Peyer's patch (tissue), 4 donors: ENCODE data around the gene SIRT2.

ENCODE experiments used
- CTCF ChIP-seq, 6 experiments: fragments of 450-650 bp in 4 of 6; fragments of 200-600 bp in 2 of 6; sonication (generic) in 1 of 6; IDR thresholded peaks; one replicate each; pipeline ENCODE4 v1.5.1; 2017 to 2019; ENCODE audit warnings: antibody characterized with exemption in 6 of 6, mild to moderate bottlenecking in 3 of 6, moderate library complexity in 1 of 6
- POLR2A ChIP-seq, 2 donors: fragments of 450-650 bp; IDR thresholded peaks; one replicate each; pipeline ENCODE4 v1.5.1; 2017; ENCODE audit warnings: antibody characterized with exemption in 2 of 2, mild to moderate bottlenecking in 2 of 2, moderate library complexity in 2 of 2

GRCh38 chr19:38836159-38836982, 63.0 kb downstream of the SIRT2 start:
- TF ChIP-seq POLR2A (IDR thresholded peaks at IDR 0.05) (no peak), CTCF (IDR thresholded peaks at IDR 0.05) (no peak)
